CD1c-positive myeloid dendritic cell (primary cell): Measurements from ENCODE around the gene CDH5.
A peak's percentile ranks its signal among the peaks of the same experiment; 100 is the strongest.

Experiments
- DNase-seq: peaks from one replicate; pipeline ENCODE4 v3.0.0-alpha.2; 2016; ENCODE audit errors: extremely low spot score

CDH5 gene

DNA sequence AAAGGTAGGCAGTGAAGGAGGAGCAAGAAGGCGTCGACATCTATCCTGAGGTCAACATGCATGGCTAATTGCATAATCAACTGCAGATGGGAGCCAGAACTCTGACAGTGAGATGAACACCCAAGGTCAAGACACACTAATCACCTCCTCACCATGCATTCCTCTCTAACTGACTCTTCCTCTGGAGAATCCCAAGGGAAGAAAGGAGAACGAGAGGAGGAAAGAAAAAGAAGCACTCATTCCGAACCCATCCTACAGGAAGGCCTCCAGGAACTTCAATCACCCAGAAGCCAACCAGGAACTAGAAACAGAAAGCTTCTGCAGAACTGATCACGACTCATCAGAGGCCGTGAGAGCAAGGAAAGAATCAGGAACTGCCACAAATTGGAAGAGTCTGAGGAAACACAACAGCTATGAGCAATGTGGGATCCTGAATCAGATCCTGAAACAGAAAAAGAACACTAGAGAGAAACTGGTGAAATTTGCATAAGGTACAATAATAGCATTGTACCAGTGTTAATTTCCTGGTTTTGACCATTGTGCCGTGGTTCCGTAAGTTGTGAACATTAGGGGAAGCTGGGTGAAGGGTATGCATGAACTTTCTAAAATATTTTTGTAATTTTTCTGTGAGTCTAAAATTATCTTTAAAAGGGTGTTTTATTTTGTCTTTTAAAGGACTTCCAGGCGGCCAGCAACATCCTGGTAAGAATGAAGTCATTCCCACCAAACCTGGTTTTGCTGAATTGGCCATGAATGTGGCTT lies 50.6 kb downstream of the CDH5 start:
- DNase-seq = peak; percentile 70

GRCh38 chr16:66418165-66418962 lies 51.9 kb downstream of the CDH5 start:
- DNase-seq = peak; percentile 38

GRCh38 chr16:66419527-66419926 lies 53.0 kb downstream of the CDH5 start:
- no peak for DNase-seq

- DNase-seq = no peak
Observed at GRCh38 chr16:66420396-66420795, 53.9 kb downstream of the CDH5 start.

DNA sequence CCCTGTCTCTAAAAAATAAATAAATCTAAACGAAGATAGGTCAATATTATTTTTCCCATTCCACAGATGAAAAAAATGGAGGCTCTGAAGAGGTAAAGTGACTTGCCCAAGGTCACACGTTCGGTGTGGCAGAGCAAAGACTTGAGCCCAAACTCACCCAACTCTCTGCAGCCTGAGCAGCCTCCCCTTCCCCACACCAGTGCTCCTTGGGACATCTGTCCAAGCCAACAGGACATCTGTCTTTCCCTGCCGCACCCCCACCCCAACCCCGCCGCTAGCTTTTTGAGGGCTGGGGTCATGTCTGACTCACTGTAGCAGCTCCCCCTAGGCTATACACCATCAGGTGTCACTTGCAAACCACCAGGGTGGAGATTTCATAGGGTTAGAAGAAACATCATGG lies 55.4 kb downstream of the CDH5 start:
- DNase-seq = no peak

- no peak for DNase-seq
Observed at GRCh38 chr16:66422366-66422765, 55.9 kb downstream of the CDH5 start.

DNA sequence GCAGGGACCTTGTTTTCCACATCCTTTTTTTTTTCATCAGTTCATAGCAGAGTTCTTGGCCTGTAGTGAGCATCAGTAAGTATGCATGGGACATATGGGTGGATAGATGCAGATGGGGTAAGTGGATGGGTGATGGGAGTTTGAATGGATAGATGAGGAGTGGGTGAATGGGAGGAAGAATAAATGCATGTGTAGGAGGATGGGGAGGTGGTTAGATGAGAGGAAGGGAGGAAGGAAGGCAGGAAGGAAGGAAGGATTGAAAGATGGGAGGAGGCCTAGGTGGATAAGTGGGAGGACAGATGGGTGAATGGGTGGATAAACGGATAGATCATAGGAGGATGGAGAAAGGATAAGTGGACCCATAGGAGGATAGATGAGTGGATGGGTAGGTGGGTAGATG lies 56.7 kb downstream of the CDH5 start:
- no peak for DNase-seq

DNA sequence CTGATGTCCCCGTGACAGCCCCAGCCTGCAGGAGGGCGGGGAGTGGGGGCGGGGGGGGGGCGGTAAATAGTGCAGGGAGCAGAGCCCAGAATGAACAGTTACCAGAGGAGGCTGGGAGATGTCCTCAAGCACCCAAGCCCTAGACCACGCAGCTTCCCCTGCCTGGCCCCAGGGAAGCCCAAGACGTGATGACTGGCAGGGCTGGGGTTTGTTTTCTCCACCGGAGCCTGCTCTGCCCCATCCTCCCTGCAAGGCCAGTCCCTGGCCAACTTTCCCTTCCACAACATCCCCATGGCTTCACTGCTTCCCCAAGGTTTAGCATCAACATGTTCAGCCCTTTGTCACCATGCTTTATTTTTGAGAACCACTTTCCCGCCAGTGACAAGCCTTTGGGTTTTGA lies 59.2 kb downstream of the CDH5 start:
- no peak for DNase-seq

- no peak for DNase-seq
Observed at GRCh38 chr16:66426112-66427035, 59.9 kb downstream of the CDH5 start.

DNA sequence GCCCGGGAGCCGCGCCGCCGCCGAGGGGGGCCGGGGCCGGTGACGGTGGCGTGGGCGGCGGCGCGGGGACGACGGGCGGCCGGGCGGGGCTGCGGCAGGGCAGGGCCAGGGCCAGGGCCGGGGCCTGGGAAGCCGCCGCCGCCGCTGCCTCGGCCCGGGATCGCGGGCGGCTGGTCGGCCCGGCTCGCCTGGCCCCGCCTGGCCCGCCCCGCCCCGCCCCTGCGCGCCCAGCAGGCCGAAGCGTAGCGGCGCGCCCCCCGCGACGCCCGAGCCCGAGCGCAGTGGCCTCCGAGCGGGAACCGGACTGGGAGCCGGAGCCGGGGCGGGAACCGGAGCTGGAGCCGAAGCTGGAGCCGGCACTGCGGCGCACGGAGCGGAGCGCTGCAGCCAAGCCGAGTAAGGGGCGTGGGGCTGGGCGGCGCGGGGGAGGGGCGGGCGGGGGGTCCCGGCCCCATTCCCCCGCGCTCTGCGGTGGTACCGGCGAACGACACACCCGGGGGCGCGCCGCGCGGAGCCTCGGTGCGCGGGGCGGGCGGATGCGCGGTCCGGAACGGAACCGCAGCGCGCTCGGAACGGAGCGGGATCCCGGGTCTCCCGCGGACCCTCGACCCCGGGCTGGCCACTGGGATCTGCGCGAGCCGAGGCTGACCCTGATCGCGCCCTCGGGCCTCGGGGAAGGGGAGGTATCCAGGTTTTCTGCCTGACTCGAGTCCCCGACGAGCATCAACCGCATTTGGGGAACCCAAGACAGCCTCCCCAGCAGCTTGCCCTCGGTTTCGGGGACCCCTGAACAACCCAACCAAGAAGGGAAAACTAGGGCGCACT lies 60.8 kb downstream of the CDH5 start, which contains the start of gene BEAN1:
TSS of gene BEAN1 (plus strand) at position 260 of the 825 bp plus-strand sequence. CDS start 10,382 bp downstream, outside the sequence.
- DNase-seq = peak; percentile 24

DNA sequence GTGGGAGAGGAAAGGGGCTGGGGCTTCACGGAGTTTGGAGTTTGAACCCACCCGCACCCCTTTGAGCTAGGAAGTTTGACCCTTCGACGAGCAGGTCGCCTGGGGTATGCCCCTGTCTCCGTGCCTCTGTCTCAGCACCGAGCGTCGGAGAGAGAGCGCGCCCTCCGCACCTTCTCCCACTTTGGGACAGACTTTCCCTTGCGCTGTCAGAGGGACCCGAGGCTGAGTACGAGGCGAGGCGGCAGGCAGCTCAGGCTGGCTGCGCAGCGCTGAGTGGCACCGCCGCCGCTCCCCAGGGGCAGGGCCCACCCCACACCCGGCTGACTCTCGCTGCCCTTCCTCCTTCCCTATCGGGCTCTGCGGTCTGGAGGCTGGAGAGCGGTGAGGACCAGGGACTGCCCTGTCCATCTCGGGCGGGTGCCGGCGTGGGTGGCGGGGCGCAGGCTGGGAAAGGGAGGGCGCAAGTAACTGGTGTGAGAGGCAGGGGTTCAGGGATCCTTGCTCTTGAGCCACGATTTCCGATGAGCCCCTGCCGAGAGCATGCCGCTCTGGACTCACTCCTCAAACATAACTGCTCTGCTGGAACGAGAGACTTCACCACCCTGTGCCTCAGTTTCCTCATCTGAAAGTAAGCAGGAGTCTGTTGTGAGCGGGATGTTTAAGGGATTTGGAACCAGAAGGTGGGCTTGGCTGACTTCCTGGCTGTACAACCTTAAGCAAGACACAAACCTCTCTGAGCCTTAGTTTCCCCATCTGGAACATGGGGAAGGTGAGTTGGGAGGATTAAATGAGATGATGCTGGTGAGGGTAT lies 61.6 kb downstream of the CDH5 start:
- peak; percentile 47 for DNase-seq

DNA sequence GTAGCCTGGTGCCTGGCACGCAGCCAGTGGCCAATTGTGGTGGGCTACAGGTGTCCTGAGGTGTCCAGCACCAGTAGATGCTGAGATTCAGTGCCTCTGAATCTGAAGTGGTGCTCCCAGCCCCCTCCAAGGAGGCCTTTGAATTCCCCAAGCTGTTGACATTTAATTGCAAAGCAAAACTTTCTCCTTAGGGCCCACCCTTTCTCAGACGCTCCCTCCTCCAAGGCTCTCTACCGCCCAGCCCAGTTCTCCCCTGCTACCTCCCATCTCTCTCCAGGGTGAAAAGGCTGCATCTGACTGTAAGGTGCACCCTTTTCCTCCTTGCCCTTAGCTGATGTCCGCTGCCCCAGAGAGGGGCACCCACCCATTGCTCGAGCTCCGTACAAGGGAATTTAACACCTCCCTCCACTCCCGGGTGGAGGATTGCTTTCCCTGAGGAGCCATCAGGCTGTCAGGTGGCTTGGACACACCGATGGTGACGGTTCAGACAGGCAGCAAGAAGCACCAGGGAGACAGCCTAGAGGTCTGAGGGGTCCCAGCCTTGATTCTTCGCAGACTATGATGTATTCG lies 62.3 kb downstream of the CDH5 start:
- no peak for DNase-seq

GRCh38 chr16:66429290-66429962 lies 62.9 kb downstream of the CDH5 start:
- DNase-seq = no peak

- no peak for DNase-seq
Observed at GRCh38 chr16:66430214-66430613, 63.7 kb downstream of the CDH5 start.

GRCh38 chr16:66431760-66432159 lies 65.3 kb downstream of the CDH5 start:
- DNase-seq = no peak

DNA sequence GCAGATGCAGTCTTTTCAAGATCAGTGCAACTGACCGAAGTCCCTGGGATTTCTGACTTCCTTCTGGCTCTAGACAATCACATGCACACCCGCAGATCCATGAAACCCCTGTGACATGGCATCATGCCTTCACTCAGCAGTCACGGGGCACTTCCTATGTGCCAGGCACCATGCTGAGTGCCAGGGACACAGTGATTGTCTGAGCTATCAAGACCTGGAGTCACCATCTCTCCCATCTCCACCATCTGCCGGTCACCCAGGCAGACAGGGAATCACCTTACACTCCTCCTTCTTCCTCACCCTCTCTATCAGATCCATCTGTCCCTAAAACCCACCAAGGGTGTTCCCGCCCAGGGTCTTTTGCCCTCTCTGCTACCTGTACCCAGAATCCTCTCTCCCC lies 65.9 kb downstream of the CDH5 start:
- DNase-seq = no peak

DNA sequence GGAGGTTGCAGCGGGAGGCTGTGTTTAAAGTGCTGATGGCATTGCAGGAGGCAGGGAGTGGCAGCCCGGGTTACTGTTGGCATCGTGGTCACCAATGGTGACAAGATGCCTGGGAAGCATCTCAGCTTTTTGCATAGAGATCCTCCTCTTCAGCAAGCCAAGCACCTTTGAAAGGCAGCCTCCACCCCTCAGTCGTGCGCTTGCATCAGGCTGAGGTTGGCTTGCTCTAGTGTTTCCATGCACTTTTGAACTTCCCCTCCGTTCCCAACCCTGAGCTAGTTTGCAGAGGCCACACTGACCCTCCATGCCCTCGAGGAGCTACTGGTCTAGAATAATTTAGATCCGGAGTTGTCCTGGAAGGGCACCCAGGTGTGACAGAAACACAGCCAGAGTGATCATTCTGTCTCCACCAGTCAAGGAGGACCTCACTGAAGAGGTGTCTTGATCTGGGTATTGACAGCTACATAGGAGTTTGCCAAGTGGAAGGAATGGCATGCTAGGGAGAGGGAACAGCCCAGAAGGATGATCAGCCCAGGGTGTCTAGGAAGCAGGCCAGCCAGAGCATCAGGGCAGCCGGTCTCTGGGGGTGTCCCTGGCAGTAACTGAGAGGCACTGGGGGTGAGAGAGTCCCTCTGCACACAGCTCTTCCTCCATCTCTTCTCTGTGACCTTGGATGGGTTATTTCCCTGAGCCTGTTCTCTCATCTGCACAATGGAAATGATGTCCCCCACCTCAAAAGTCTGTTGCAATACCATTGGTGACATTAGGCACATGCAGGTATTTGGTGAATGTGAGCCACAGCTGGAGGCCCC lies 68.3 kb downstream of the CDH5 start:
- DNase-seq = no peak

GRCh38 chr16:66435896-66436295 lies 69.4 kb downstream of the CDH5 start:
- no peak for DNase-seq
